ENCODE results near the gene ZNF44.
A peak's percentile ranks its signal among the peaks of the same experiment; 100 is the strongest.

The ZNF44 gene

GRCh38 chr19:12294249-12295158 is at the start of gene ZNF44:
Gene ZNF44, minus strand, starts transcription at chr19:12294883. Its CDS starts 189 bp downstream, at chr19:12294694.
- no peak for TF ChIP-seq CTCF (conservative IDR thresholded peaks at IDR 0.05)
- H3K27ac ChIP-seq, result peak within 1 kb of the TSS; percentile 96

- TF ChIP-seq CTCF (conservative IDR thresholded peaks at IDR 0.05), result no peak
- peak within 1 kb of the TSS; percentile 91 for H3K27ac ChIP-seq
These were observed 38.8 kb upstream of the ZNF44 start, which contains the start of gene ZNF563 for GRCh38 chr19:12333162-12334159. Gene ZNF563, minus strand, starts transcription at chr19:12333633. Its CDS starts 151 bp downstream, at chr19:12333482.

GRCh38 chr19:12331211-12331941 is 36.7 kb upstream of the ZNF44 start:
- H3K27ac ChIP-seq, result peak overlapping the region; percentile 91
- no peak for TF ChIP-seq CTCF (conservative IDR thresholded peaks at IDR 0.05)

GRCh38 chr19:12330340-12330739 is 35.7 kb upstream of the ZNF44 start:
- TF ChIP-seq CTCF (conservative IDR thresholded peaks at IDR 0.05), result no peak
- peak overlapping the region; percentile 91; the same call in 1 of the 2 replicates for H3K27ac ChIP-seq

GRCh38 chr19:12325690-12326089 is 31.0 kb upstream of the ZNF44 start:
- peak overlapping the region; percentile 93 for H3K27ac ChIP-seq
- TF ChIP-seq CTCF (conservative IDR thresholded peaks at IDR 0.05), result no peak

- H3K27ac ChIP-seq, result no peak overlapping the region
- no peak for TF ChIP-seq CTCF (conservative IDR thresholded peaks at IDR 0.05)
These were observed 24.2 kb upstream of the ZNF44 start for GRCh38 chr19:12318782-12319413.
